Natural killer cell treated with Interleukin-12 subunit alpha and Interleukin-12 subunit beta and Interleukin-15 and Interleukin-18, amount 100 ng/mL, for 72 hours (primary cell): ENCODE results near the gene PIK3CA. TPM values are rescaled to one million over a fixed set of nuclear protein-coding genes. Genes with fewer than 3 reads are reported as not detected.

Experiments used
- ATAC-seq, 2 donors: fragments of 150-1000 bp; cut with Tn5 transposase in 1 of 2; sonication (Bioruptor Pico), chemical (Tn5 transposase) in 1 of 2; 2 replicates each; pipeline ENCODE4 v1.10.0; 2021
- DNase-seq: peaks from one replicate; pipeline ENCODE4 v3.0.0; 2022; ENCODE audit warnings: low spot score
- H3K27ac Mint-ChIP-seq, 2 donors: 1 replicate in 1 of 2; 2 replicates in 1 of 2; pipeline ENCODE4 v1.8.0; 2022; ENCODE audit warnings: mixed read lengths in 2 of 2, mild to moderate bottlenecking in 1 of 2, moderate library complexity in 1 of 2
- H3K27me3 Mint-ChIP-seq, 2 donors: 1 replicate in 1 of 2; 2 replicates in 1 of 2; pipeline ENCODE4 v1.8.0; 2022; ENCODE audit warnings: mixed read lengths in 2 of 2
- H3K36me3 Mint-ChIP-seq: one replicate; pipeline ENCODE4 v1.8.0; 2022; ENCODE audit warnings: mixed read lengths
- H3K4me1 Mint-ChIP-seq, 2 donors: 1 replicate in 1 of 2; 2 replicates in 1 of 2; pipeline ENCODE4 v1.8.0; 2022; ENCODE audit warnings: low read depth in 2 of 2, mixed read lengths in 2 of 2, mild to moderate bottlenecking in 1 of 2
- H3K4me3 Mint-ChIP-seq: one replicate; pipeline ENCODE4 v1.8.0; 2022; ENCODE audit warnings: mixed read lengths
- H3K9me3 Mint-ChIP-seq: 2 replicates; pipeline ENCODE4 v1.8.0; 2022; ENCODE audit warnings: mixed read lengths
- total RNA-seq, 2 donors: library from RNA; stranded (reverse); gene quantifications; one replicate each; pipeline ENCODE4 v1.2.3, GENCODE V29; 2022

PIK3CA gene
- total RNA-seq, 2 donors from 2014 or later: 10.9 to 21.9 TPM

DNA sequence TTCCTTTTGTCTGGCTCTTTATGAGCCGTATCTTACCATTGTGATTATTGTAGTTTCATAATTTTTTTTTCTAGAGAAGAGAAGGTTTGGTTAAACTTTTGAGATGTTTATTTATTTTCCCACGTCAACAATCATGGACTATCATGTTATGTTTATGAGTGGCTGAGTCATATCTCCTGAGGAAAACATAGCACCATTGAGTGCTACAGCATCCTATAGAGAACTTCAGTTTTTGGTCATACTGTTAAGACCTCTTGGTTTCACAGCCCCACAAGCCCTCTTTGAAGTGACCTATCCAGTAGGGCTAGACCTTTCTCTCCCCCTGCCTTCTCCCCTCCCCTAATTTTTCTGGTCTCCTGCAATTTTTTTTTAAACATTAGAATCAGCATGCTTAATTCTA is 20.8 kb downstream of the PIK3CA start:
- H3K9me3 Mint-ChIP-seq: no peaks in the 10 kb centered on the region
- no peak overlapping the region for H3K27ac Mint-ChIP-seq
- no peak overlapping the region for H3K4me3 Mint-ChIP-seq
- ATAC-seq: peak in 1 of 2 donors; percentile 49
- H3K36me3 Mint-ChIP-seq: no peaks in the 10 kb centered on the region
- no peaks in the 10 kb centered on the region for H3K27me3 Mint-ChIP-seq
- no peak for DNase-seq
- H3K4me1 Mint-ChIP-seq: peaks cover 29 to 35% of the 10 kb centered on the region in 2 donors

GRCh38 chr3:179172546-179172945 is 24.4 kb downstream of the PIK3CA start:
- no peaks in the 10 kb centered on the region for H3K9me3 Mint-ChIP-seq
- H3K27ac Mint-ChIP-seq: no peak overlapping the region
- H3K4me1 Mint-ChIP-seq: peaks cover 38 to 42% of the 10 kb centered on the region in 2 donors
- no peaks in the 10 kb centered on the region for H3K36me3 Mint-ChIP-seq
- DNase-seq (no peak), ATAC-seq (no peak)
- H3K4me3 Mint-ChIP-seq: no peak overlapping the region
- H3K27me3 Mint-ChIP-seq: no peaks in the 10 kb centered on the region

DNA sequence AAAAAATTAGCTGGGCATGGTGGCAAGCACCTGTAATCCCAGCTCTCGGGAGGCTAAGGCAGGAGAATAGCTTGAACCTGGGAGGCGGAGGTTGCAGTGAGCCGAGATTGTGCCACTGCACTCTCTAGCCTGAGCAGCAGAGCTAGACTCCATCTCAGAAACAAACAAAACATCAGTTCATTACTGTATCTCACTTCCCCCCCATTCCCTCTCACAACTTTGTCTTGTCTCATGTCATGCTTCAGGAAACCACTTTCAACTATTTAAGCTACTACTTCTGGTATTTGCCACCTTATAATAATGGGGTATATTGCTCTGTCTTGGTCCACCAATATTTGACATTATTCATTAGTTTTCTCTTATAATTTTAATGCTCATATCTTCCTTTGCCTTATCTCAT is 26.2 kb downstream of the PIK3CA start:
- DNase-seq (no peak), ATAC-seq (no peak)
- Mint-ChIP-seq H3K36me3 (no peaks in the 10 kb centered on the region), H3K27ac (peak overlapping the region in 1 of 2 donors; percentile 66), H3K4me3 (no peak overlapping the region), H3K27me3 (no peaks in the 10 kb centered on the region), H3K4me1 (peaks cover 26 to 31% of the 10 kb centered on the region in 2 donors), H3K9me3 (no peaks in the 10 kb centered on the region)

DNA sequence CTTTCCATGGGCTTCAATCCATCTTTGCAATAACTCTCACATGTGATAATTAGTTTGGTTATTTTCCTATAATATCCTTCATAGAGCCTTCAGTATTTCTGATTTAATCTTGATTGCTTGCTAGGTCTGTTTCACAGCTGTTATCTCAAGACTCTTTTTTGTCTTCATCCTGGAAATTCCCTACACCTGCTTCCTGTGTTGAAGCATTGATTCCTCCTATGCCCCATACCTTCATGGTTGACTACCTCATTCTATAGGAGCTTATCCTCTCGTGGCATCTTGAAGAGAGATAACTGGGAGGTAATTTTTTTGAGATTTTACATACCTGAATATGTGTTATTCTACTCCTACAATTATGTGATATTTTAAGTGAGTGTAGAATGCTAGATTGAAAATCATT is 26.7 kb downstream of the PIK3CA start:
- ATAC-seq: no peak
- Mint-ChIP-seq H3K27me3 (no peaks in the 10 kb centered on the region), H3K4me1 (peaks cover 23 to 27% of the 10 kb centered on the region in 2 donors), H3K36me3 (no peaks in the 10 kb centered on the region), H3K4me3 (no peak overlapping the region), H3K9me3 (no peaks in the 10 kb centered on the region), H3K27ac (peak overlapping the region in 1 of 2 donors; percentile 66)
- no peak for DNase-seq

- H3K27ac Mint-ChIP-seq: peak overlapping the region in 1 of 2 donors; percentile 6
Observed at GRCh38 chr3:179175358-179175757, 27.2 kb downstream of the PIK3CA start.

GRCh38 chr3:179177611-179178010 is 29.5 kb downstream of the PIK3CA start:
- Mint-ChIP-seq H3K4me3 (no peak overlapping the region), H3K9me3 (no peaks in the 10 kb centered on the region), H3K27me3 (no peaks in the 10 kb centered on the region), H3K36me3 (no peaks in the 10 kb centered on the region), H3K27ac (no peak overlapping the region), H3K4me1 (peaks cover 24 to 25% of the 10 kb centered on the region in 2 donors)
- DNase-seq: no peak
- no peak for ATAC-seq

More at GRCh38 chr3:179175358-179175757, 27.2 kb downstream of the PIK3CA start:
- DNase-seq (no peak), ATAC-seq (no peak)
- H3K36me3 Mint-ChIP-seq: no peaks in the 10 kb centered on the region
- H3K4me1 Mint-ChIP-seq: peaks cover 22 to 24% of the 10 kb centered on the region in 2 donors
- no peaks in the 10 kb centered on the region for H3K27me3 Mint-ChIP-seq
- no peaks in the 10 kb centered on the region for H3K9me3 Mint-ChIP-seq
- no peak overlapping the region for H3K4me3 Mint-ChIP-seq

- no peaks in the 10 kb centered on the region for H3K27me3 Mint-ChIP-seq
Observed at GRCh38 chr3:179179256-179179655, 31.1 kb downstream of the PIK3CA start.

GRCh38 chr3:179179979-179180759 is 32.0 kb downstream of the PIK3CA start:
- peaks cover 30 to 40% of the 10 kb centered on the region in 2 donors for H3K4me1 Mint-ChIP-seq
- ATAC-seq (peak in 1 of 2 donors; percentile 73), DNase-seq (no peak)
- H3K9me3 Mint-ChIP-seq: no peaks in the 10 kb centered on the region
- H3K36me3 Mint-ChIP-seq: no peaks in the 10 kb centered on the region
- no peak overlapping the region for H3K27ac Mint-ChIP-seq
- no peak overlapping the region for H3K4me3 Mint-ChIP-seq
- H3K27me3 Mint-ChIP-seq: no peaks in the 10 kb centered on the region

More at GRCh38 chr3:179179256-179179655, 31.1 kb downstream of the PIK3CA start:
- peaks cover 32 to 40% of the 10 kb centered on the region in 2 donors for H3K4me1 Mint-ChIP-seq
- H3K9me3 Mint-ChIP-seq: no peaks in the 10 kb centered on the region
- H3K27ac Mint-ChIP-seq: no peak overlapping the region
- no peak overlapping the region for H3K4me3 Mint-ChIP-seq
- DNase-seq (no peak), ATAC-seq (no peak)
- no peaks in the 10 kb centered on the region for H3K36me3 Mint-ChIP-seq

GRCh38 chr3:179181021-179181472 is 32.9 kb downstream of the PIK3CA start:
- Mint-ChIP-seq H3K27me3 (no peaks in the 10 kb centered on the region), H3K9me3 (no peaks in the 10 kb centered on the region), H3K36me3 (no peaks in the 10 kb centered on the region), H3K4me3 (no peak overlapping the region), H3K4me1 (peaks cover 24 to 36% of the 10 kb centered on the region in 2 donors), H3K27ac (no peak overlapping the region)
- DNase-seq: no peak
- ATAC-seq: peak in 1 of 2 donors; percentile 84

DNA sequence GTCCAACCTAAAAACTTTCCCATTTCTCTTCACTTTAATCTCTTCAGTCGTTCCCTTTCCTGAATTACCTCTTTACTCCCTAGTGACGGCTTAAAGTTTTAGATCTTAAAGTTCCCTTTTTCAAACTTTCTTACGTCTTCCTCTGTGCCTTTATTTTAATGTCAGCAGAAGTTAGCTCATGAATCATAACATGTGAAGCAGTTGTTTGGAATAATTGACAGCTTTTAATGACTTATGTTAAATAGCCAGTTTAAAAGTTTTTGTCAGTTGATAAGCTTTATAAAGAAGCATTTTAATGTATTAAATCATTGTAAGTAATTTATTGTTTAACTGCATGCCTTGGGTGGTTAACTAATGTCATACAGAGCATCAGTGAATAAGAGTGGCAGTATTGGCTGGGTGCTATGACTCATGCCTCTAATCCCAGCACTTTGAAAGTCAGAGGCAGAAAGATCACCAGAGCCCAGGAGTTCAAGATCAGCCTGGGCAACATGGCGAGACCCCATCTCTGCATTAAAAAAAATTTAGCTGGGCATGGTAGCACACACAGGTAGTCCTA is 33.9 kb downstream of the PIK3CA start:
- H3K4me3 Mint-ChIP-seq: peak overlapping the region; percentile 54
- H3K36me3 Mint-ChIP-seq: no peaks in the 10 kb centered on the region
- DNase-seq (no peak), ATAC-seq (peak; percentile 55 to 58)
- H3K27me3 Mint-ChIP-seq: no peaks in the 10 kb centered on the region
- peak overlapping the region in 1 of 2 donors; percentile 63 for H3K27ac Mint-ChIP-seq
- no peaks in the 10 kb centered on the region for H3K9me3 Mint-ChIP-seq
- peaks cover 24 to 36% of the 10 kb centered on the region in 2 donors for H3K4me1 Mint-ChIP-seq

GRCh38 chr3:179182902-179183301 is 34.7 kb downstream of the PIK3CA start:
- no peak for DNase-seq
- H3K27me3 Mint-ChIP-seq: no peaks in the 10 kb centered on the region
- ATAC-seq: no peak

DNA sequence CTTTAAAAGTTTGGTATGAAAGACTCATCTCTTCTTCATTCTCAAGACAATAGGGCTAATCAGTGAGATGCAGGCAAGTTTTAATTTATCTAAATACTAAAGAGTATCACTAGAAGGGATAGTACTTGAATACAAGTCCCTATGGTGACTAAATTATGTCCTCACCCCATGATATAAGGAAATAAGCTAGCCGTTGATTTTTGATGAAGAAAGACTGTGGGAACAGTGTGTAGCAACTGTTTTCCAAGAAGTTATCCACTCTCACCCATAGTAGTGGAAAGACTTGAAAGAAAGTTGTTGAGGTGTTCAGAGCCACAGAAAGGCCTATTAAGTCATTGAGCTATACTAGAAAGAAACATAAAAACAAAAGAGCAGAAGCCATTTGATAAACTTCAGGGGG is 36.7 kb downstream of the PIK3CA start:
- peaks cover 23 to 36% of the 10 kb centered on the region in 2 donors for H3K4me1 Mint-ChIP-seq
- ATAC-seq: no peak
- no peaks in the 10 kb centered on the region for H3K9me3 Mint-ChIP-seq
- DNase-seq: no peak
- no peaks in the 10 kb centered on the region for H3K27me3 Mint-ChIP-seq
- no peak overlapping the region for H3K4me3 Mint-ChIP-seq
- no peak overlapping the region for H3K27ac Mint-ChIP-seq
- H3K36me3 Mint-ChIP-seq: no peaks in the 10 kb centered on the region

More at GRCh38 chr3:179182902-179183301, 34.7 kb downstream of the PIK3CA start:
- H3K27ac Mint-ChIP-seq: peak overlapping the region in 1 of 2 donors; percentile 65
- H3K4me3 Mint-ChIP-seq: peak overlapping the region; percentile 13
- H3K36me3 Mint-ChIP-seq: no peaks in the 10 kb centered on the region
- peaks cover 24 to 36% of the 10 kb centered on the region in 2 donors for H3K4me1 Mint-ChIP-seq
- H3K9me3 Mint-ChIP-seq: no peaks in the 10 kb centered on the region

DNA sequence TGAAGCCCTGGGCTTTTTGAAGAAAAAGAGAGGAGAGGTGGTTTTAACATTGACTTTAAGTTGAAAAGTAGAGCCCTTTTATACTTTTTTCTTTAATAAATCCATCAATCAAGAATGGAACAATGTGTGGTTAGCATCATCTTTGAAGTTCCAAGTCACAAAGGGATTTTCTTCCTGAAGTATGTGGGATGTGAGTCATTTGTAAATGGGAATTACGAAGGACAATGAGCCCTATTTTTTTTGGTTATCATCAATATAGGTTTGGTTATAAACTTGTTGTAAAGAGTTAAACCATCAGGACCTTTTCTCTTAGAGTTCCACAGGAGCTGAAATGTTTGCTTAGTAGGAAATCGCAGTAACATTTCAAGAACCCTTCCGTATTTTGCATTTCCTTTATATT is 38.3 kb downstream of the PIK3CA start:
- peaks cover 32 to 43% of the 10 kb centered on the region in 2 donors for H3K4me1 Mint-ChIP-seq
- DNase-seq: no peak
- no peaks in the 10 kb centered on the region for H3K9me3 Mint-ChIP-seq
- no peak for ATAC-seq
- no peaks in the 10 kb centered on the region for H3K27me3 Mint-ChIP-seq
- H3K36me3 Mint-ChIP-seq: no peaks in the 10 kb centered on the region
- H3K27ac Mint-ChIP-seq: no peak overlapping the region
- no peak overlapping the region for H3K4me3 Mint-ChIP-seq

DNA sequence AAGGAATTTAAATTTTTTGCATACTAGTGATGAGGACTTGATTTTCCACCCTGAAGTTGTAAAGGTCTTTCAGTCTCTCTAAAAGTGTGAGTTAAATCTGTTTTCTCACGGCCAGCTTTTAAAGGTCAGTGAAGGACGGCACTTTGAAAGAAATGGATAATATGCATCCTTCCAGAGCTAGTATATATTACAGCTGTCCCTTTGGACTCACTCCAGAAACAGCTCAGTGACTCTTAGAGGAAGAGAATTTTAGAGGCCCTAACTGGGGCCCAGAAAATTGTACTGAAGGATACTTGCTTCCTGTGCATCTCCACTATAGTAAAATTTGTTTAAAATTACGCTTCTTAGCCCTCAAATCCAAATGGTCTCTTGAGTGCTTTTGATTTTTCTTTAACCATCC is 41.6 kb downstream of the PIK3CA start:
- Mint-ChIP-seq H3K36me3 (no peaks in the 10 kb centered on the region), H3K27ac (no peak overlapping the region), H3K4me1 (peaks cover 20 to 21% of the 10 kb centered on the region in 2 donors), H3K27me3 (no peaks in the 10 kb centered on the region), H3K4me3 (no peak overlapping the region), H3K9me3 (no peaks in the 10 kb centered on the region)
- ATAC-seq (no peak), DNase-seq (no peak)
